ENCODE data around the gene PERP.
A peak's percentile ranks its signal among the peaks of the same experiment; 100 is the strongest.
"Not testable (repeated sequence)": the region's sequence is repeated elsewhere in the genome, so short reads cannot be mapped to it uniquely, and the experiment has no call there.

Gene PERP

GRCh38 chr6:138107078-138107751 lies at the start of gene PERP:
Gene PERP, minus strand, starts transcription at chr6:138107419. Its CDS starts 79 bp downstream, at chr6:138107340.
- DNase-seq, result peak; percentile 56

- DNase-seq, result no peak
Observed at GRCh38 chr6:138155443-138155842, 48.2 kb upstream of the PERP start.

GRCh38 chr6:138146544-138146943 lies 39.3 kb upstream of the PERP start:
- DNase-seq, result no peak

- no peak for DNase-seq
Observed at GRCh38 chr6:138145402-138145801, 38.2 kb upstream of the PERP start.

GRCh38 chr6:138142806-138143205 lies 35.6 kb upstream of the PERP start:
- no peak for DNase-seq

GRCh38 chr6:138129190-138129589 lies 22.0 kb upstream of the PERP start:
- no peak for DNase-seq

- DNase-seq, result no peak
Observed at GRCh38 chr6:138128096-138128495, 20.9 kb upstream of the PERP start.

GRCh38 chr6:138124096-138124495 lies 16.9 kb upstream of the PERP start:
- DNase-seq, result no peak

GRCh38 chr6:138119976-138120375 lies 12.8 kb upstream of the PERP start:
- no peak for DNase-seq

- not testable (repeated sequence) for DNase-seq
Observed at GRCh38 chr6:138119229-138119628, 12.0 kb upstream of the PERP start.

- DNase-seq, result no peak
Observed at GRCh38 chr6:138117376-138117914, 10.2 kb upstream of the PERP start.

- no peak for DNase-seq
Observed at GRCh38 chr6:138116661-138116999, 9.4 kb upstream of the PERP start.

GRCh38 chr6:138115877-138116660 lies 8.8 kb upstream of the PERP start:
- peak; percentile 36 for DNase-seq

GRCh38 chr6:138115201-138115600 lies 8.0 kb upstream of the PERP start:
- no peak for DNase-seq

- no peak for DNase-seq
Observed at GRCh38 chr6:138113588-138114210, 6.5 kb upstream of the PERP start.

GRCh38 chr6:138110229-138110628 lies 3.0 kb upstream of the PERP start:
- no peak for DNase-seq

GRCh38 chr6:138109042-138109997 lies 2.1 kb upstream of the PERP start:
- DNase-seq, result peak; percentile 61

GRCh38 chr6:138107752-138108592 lies 753 bp upstream of the PERP start:
- DNase-seq, result no peak

- DNase-seq, result no peak
Observed at GRCh38 chr6:138106665-138107077, 548 bp downstream of the PERP start.

GRCh38 chr6:138105880-138106664 lies 1.1 kb downstream of the PERP start:
- no peak for DNase-seq

- DNase-seq, result no peak
Observed at GRCh38 chr6:138105446-138105845, 1.8 kb downstream of the PERP start.
